NCI-H146 (cell line): ENCODE data around the gene NCBP3.

ENCODE experiments used
- DNase-seq: peaks from one replicate; lab custom pipeline; 2025; lab: John Stamatoyannopoulos, UW

The NCBP3 gene, protein sequence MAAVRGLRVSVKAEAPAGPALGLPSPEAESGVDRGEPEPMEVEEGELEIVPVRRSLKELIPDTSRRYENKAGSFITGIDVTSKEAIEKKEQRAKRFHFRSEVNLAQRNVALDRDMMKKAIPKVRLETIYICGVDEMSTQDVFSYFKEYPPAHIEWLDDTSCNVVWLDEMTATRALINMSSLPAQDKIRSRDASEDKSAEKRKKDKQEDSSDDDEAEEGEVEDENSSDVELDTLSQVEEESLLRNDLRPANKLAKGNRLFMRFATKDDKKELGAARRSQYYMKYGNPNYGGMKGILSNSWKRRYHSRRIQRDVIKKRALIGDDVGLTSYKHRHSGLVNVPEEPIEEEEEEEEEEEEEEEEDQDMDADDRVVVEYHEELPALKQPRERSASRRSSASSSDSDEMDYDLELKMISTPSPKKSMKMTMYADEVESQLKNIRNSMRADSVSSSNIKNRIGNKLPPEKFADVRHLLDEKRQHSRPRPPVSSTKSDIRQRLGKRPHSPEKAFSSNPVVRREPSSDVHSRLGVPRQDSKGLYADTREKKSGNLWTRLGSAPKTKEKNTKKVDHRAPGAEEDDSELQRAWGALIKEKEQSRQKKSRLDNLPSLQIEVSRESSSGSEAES

DNA sequence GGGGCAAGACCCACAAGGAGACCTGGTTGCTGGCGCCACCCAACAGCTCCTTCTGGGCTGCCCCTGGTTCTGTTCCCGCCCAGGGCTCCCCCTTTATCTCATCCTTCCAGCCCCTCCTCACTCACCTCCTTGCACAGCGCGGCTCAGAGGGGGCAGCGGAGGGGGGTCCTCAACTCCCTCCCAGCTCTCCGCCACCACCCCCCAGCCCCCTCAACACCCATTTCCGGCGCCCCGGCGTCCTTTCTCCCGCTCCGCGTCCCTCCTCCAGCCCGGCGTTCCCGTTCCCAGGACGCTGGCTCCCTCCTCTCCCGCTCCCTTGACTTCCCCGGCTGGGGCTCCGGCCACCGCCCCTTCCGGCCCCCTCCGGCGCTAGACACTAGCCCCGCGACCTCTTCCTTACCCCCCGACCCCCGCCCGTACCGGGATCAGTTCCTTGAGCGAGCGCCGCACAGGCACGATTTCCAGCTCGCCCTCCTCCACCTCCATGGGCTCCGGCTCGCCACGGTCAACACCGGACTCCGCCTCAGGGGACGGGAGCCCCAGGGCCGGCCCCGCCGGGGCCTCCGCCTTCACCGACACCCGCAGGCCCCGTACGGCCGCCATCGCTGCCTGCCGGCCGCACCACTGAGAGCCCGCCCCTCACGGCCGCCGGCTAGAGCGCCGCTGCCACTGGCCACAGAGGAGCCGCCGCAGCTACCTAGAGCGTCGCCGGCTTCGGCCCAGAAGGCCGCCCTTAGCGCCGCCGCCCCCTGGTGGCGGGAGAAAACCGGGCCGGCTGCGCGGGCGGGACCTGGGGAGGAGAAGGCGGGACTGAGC is at the start of gene NCBP3:
NCBP3 (minus strand) TSS at position 626 of the 816 bp plus-strand sequence; CDS start at position 603, 23 bp downstream.
- peak; percentile 87 for DNase-seq

DNA sequence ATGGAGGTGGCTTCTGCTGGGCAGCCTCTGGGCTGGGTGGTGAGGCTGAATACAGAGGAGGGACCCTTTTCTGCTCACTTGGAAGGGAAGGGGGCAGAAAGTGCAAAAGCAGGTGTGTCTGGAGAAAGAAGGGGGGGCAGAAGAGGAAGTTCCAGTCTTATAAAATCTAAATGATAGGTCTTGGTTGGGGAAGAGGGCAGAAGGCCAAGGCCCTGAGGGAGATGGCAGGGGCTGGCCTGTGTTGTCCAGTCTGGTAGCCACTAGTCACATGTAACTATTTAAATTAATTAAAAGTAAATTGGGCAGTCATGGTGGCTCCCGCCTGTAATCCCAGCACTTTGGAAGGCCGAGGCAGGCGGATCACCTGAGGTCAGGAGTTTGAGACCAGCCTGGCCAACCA is 49.3 kb upstream of the NCBP3 start:
- no peak for DNase-seq

DNA sequence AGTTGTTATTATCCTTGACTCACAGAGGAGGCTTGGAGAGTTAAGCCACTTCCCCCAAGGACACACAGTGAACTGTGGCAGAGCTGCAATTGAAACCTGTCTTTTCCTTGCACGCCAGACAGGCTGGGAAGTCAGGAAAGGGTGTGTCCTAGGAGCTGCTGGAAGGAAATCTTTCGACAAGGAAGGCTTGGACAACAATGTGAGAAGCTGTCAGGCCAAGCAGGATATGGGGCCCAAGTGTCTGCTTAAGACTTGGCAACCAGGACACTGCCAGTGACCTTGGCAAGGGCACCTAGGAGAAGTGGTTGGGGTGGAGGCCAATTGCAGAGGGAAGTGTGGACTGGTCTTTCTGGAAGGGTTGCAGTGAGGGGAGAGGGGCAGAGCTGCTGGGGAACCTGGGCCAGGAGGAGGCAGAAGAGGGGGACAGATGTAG is 48.9 kb upstream of the NCBP3 start:
- DNase-seq: no peak

- no peak for DNase-seq
Observed at GRCh38 chr17:3894188-3894587, 48.1 kb upstream of the NCBP3 start.

- no peak for DNase-seq
Observed at GRCh38 chr17:3893720-3894116, 47.7 kb upstream of the NCBP3 start.

- peak; percentile 94 for DNase-seq
Observed at GRCh38 chr17:3893003-3893719, 47.1 kb upstream of the NCBP3 start, which contains the start of gene CAMKK1. Gene CAMKK1 (minus strand): TSS chr17:3893053. CDS start chr17:3885687, 7,366 bp downstream.

- DNase-seq: peak; percentile 78
Observed at GRCh38 chr17:3892095-3892998, 46.3 kb upstream of the NCBP3 start.

DNA sequence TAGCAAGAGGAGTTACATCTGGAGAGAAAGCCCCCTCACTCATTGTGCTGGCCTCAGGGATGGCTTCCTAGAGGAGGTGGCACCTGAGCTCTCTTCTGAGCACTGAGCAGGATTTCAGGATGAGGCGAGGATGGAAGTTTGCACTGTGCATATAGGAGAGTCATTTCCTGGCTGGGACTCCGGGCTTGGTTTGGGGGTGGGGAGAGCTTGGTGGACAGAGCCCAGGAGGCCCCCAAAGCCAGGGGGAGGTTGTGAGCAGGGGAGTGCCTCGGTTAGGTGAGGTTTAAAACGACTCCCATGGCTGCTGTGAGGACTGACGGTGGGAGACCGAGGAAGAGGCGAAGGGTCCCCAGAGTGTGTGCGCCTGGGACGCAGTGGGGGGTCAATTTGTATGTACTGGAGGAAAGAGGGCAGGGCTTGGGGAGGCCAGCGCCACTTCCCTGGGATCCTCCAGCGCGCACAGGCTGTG is 45.6 kb upstream of the NCBP3 start:
- no peak for DNase-seq

GRCh38 chr17:3890878-3891219 is 44.8 kb upstream of the NCBP3 start:
- DNase-seq: no peak

- no peak for DNase-seq
Observed at GRCh38 chr17:3890082-3890877, 44.2 kb upstream of the NCBP3 start.

- DNase-seq: no peak
Observed at GRCh38 chr17:3889325-3890012, 43.4 kb upstream of the NCBP3 start.

DNA sequence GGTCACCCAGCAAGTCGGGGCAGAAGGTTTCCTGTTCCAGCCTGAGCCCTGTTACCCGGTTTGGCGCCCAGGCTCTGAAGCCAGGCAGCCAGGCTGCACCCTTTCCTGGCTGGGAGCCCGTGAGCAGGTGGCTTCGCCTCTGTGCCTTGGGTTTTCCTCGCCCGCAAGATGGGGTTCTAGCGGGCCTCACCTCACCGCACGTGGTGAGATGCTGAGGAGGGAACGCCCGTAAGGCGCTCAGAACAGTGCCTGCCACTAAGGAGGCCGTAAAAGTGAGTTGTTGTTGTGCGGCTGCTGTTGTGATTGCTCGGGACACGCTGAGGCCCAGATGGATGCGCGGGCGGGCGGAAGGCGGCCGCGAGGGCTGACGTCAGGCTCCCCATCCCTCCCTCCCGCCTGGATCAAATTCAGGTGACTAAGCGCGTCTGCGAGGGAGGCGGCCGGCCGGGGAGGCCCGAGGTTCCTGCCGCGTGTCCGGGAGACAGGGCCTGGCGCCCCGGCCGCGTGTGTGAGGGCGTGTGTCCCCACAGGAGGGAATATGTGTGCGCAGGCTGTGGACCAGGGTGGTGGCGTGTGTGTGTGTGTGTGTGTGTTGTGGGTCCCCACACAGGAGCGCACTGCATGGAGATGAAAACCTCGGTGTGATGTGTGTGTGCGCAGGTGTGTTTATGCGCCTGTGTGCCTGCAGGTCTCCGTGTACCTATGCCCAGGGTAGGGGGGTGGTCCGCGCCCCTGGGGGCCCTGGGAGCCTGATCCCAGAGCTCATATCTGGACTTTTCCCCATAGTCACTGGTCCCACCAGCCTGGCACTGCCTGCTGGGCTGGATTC is 42.5 kb upstream of the NCBP3 start:
- no peak for DNase-seq

DNA sequence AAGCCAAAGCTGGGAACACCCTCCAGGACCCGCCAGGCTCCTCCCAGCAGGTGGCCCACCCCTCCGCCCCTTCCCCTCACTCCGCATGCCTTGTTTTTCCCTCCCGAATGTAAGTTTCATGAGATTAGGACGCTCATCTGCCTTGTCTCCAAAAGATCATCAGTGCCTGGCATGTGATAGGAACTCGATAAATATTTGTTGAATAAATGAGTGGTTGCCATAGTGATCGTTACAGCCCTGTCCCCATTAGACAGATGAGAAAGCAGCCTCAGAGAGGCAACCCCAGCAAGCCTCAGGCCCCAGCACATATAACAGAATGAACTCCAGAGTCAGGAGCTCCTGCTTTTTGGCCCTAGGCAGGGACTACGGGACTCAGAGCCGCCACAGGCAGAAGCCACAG is 41.8 kb upstream of the NCBP3 start:
- no peak for DNase-seq

DNA sequence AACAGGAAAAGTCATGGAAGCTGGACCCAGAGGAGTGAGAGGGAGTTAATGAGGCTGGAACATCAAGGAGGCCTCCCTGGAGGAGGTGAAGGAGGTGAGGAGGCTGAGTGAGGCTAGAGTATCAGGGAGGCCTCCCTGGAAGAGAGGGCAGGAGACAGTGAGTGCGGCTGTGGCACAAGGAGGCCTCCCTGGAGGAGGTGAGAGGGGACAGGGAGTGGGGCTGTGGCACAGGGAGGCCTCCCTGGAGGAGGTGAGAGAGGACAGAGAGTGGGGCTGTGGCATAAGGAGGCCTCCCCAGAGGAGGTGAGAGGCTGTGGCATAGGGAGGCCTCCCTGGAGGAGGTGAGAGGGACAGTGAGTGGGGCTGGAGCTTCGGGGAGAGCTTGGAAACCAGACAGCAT is 41.3 kb upstream of the NCBP3 start:
- no peak for DNase-seq

- DNase-seq: no peak
Observed at GRCh38 chr17:3886776-3887175, 40.7 kb upstream of the NCBP3 start.

DNA sequence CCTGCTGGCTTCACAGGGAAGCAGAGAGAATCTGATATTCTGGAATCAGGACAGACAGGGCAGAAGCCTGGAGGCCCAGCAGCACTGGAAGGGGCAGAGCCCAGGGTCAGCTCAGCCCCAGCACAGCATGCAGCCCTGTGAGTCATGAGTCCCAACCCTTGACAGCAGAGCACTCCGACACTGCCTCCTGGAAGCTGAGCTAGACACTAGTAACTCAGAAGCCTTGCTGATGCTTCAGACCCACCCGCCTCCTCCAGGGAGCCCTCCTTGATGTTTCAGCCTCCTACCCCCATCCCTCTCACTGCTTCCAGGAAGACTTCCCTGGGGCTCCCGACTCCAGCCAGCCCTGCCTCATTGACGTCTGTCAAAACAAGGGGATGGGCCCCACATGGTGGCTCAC is 39.9 kb upstream of the NCBP3 start:
- no peak for DNase-seq

GRCh38 chr17:3885271-3885670 is 39.2 kb upstream of the NCBP3 start:
- DNase-seq: no peak

DNA sequence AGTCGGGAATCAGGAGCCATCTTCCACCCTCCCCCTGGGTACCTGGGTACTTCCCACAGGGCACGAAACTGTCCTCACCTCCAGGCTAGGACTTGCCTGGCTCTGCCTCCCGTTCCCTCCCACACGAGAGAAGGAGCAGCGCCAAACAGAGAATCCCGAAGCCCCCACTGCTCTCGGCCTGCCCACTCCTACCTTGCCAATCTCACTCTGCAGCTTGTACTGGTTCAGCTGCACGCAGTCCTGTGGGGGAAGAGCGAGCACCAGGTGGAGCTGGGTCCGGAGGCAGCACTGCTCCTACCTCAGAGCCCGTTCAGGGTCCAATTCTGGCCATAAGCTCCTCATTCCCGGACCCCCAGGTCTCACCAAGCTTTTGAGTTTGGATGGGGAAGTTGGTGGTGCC is 38.1 kb upstream of the NCBP3 start:
- DNase-seq: no peak

- no peak for DNase-seq
Observed at GRCh38 chr17:3882276-3882675, 36.2 kb upstream of the NCBP3 start.
